HG03025 (cell line): ENCODE results near the gene PLVAP.
A peak's percentile ranks its signal among the peaks of the same experiment; 100 is the strongest.

Experiments
- ATAC-seq: cut with Tn5 transposase; IDR thresholded peaks from one replicate; pipeline ENCODE4 v1.9.1; 2021; ENCODE audit warnings: mild to moderate bottlenecking, moderate library complexity; ENCODE audit not compliant: unreplicated experiment, low FRiP score

PLVAP gene

DNA sequence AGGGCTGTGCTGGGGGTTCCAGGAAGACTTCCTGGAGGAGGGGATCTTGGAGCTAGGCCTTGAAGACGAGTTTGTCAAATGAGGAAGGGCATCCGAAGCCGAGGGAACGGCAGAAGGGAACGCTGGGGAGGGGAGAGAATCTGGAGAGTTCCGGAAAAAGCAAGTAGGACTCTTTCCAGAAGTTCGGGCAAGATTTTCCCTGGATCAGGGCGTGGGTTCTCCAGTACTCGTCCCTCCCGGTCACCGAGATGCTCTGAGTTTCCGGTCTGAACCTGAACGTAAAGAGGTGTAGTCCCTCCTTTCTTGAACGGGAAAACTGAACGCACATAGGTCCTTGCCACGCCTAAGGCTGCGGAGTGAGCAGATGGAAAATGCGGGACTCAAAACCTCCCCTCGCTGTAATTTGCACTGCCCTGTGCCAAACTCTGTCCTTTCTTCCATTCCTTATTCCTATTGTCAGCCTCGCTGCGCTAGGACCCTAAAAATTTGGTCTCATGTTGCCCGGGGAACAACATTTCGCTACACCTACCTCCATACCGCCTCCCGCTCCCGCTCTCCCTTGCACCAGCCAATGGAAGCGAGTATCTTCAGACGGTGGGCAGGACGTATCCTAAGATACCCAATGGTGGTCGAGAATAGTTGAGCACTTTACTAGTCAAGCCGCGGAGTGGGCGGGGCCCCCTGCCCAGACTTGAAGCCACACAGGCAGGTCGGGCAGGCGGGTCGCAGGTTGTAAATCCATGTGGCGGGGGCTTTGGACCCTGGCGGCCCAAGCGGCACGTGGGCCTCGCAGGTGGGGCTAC, 40.1 kb downstream of the PLVAP start, which contains the start of gene GTPBP3:
Gene GTPBP3, plus strand, starts transcription at position 682 of the 803 bp plus-strand sequence. Its CDS starts 59 bp downstream, at position 741.
- ATAC-seq: peak; percentile 46

DNA sequence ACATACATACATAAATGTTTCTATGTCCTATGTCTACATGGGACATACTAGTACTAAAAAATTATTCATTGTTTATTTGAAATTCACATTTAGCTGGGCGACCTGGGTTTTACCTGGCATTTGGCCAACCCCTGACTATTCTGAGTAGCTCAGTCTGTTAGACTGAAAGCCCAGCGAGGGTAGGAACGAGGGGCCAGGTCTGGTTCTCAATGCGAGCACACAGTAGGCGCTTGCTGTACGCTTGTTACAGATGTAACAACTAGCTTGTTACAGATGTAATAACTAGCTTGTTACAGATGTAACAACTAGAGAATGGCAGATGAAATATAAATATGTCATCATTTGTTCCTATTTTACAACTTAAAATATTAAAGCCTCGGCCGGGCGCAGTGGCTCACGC, 41.6 kb downstream of the PLVAP start:
- ATAC-seq: no peak

DNA sequence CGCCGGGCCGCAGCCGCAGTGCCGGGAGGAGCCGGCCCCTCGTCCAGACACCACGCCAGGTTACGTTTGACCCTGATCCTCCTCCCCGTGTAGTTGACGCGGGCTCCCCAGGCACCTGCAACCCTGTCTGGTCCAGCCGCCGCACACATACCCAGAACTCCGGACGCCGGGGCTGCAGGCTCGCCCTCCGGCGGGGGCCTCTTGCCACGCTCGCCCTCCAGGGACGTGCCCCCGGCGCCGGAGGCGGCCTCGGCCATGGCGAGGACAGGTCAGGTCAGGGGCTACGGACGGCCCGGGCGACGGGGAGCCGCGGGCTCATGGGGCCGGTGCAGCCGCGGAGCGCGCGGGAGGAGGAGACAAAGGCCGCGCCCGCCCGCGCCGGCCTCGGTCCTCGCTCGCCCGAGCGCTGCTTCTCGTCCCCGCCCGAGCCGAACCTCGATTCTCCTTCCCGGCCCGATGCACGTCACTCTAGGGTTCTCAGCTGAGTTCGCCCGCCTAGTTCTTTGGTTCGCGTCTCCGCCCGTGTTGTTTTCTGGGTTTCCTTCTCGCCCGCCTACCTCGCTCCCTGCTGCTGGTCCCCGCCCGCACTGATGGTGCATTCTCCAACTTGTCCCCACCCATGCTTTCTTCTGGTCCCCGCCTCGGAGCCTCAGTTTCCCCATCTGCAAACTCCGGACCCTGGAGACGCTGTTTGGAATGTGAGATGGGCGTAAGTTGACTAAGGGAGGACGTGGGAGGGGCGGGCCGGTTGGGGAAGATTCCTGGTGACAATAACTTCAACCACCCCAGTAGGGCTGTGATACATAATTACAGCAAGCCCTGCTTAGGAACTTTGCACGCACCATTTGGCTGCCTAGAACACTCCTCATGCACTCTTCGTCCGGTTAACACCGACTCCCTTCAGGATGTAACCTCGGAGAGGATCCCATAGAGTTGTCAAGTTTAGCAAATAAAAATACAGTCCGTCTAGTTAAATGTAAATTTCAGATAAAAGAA, 42.4 kb downstream of the PLVAP start, which contains the start of gene ANO8:
Gene ANO8, minus strand, starts transcription at position 442 of the 996 bp plus-strand sequence. Its CDS starts 185 bp downstream, at position 257.
- ATAC-seq: peak; percentile 38

DNA sequence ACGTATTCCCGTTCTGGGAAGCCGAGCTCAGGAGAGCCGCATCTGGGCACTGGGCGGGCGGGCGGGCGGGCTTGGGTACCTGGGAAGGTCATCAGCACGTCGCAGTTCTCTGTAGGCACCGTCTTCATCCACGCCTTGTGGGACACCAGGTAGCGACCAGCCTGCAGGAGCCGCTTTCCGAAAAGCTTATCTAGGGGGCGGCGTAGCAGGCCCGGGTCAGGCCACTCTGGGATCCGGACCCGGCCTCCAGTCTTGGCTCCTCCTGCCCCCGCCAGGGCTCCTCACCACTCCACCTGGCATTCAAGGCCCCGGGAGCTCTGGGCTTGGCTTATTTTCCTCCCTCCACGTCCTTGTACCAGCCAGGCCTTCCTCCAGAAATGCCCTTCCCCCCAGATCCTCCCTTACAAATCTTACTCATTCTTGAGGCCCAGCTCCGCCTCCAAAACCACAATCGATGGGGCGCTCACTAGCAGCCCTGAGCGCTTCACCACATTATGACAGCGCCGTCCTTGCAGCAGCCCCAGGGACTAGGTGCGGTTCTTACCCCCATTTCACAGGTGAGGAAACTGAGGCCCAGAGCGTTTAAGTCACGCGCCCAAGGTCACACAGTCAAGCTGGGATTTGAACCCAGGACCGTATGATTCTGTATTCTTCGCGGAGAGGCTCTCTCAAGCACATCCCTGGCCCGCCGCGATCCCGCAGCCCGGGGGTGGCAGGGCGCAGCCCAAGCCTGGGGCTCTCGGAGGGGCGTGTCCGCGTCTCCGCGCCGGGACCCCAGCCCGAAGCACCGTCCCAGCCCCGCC, 43.3 kb downstream of the PLVAP start:
- no peak for ATAC-seq

DNA sequence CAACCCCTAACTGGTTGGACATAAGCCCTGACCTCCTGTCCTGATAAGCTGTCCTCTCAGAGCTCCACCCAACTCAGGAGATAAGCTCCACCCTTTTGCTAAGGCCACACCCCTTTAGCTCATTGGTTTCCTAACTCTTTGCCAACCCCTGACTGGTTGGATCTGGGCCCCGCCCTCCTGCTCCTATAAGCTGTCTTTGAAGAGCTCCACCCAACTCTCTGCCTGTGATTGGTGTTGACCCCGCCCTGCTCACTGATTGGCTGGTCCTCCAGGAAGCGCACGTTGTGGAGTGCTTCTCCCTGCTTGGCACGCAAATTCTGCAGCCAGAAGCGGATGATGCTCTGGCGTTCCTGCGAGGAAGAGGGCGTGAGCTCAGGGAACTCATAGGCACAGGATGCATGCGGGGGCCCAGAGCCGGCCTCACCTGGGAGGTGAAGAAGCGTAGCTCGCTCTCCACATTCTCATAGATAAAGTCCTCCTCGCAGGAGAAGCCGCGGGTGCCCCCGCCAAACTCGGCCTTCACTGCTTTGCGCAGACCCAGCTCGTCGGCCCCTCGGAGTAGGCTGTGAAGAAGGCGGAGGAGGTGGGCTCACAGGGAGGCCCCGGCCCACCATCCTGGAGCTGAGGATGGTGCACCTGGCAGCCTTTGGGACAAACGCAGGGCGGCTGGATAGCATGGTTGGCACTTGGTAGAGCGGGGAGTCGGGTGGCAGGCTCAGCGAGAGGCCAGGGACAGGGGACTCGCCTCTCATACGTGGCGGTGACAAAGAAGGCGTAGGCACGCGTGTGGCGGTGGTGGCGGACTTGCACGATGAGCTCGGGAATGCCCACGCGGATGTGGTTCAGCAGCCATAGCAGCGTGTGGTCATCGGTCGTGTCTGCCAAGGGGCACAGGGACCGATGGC, 44.2 kb downstream of the PLVAP start:
- ATAC-seq: no peak

DNA sequence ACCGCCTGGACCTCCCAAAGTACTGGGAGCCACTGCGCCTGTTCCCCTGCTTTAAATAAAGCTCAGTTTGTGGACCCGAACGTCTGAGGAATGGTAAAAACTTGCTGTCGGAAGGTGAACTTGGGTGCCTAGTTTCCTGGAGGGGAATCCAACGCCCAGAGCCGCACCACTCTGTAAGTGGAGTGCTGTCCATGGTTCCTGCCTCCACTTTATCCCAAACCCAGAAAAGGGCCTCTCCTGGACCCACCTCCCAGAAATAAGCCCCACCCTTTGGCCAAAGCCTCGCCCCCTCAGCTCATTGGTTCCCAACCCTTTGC, 44.8 kb downstream of the PLVAP start:
- ATAC-seq: no peak

DNA sequence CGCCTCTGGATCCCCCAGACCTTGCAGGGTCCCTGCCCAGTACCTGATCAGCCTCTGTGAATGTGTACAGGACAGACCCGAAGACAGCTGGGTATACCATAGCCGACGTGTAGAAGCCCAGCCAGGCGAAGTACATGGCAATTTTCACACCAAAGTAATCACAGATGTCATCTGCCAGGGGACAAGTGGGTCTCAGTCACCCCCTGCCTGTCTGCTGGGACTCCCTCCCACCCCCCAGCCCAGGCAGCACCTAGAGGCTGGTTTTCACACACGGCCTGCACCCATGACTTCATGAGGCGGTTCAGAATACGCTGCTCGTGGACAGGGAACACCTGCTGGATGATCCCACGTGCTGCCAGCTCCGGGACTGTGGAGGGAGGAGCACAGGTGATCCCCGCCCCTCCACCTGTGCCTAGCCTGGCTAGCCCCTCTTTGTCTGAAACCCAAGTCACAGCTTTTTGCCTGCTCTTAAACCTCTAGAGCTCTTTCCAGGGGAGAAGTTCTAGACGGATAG, 46.0 kb downstream of the PLVAP start:
- ATAC-seq: no peak

DNA sequence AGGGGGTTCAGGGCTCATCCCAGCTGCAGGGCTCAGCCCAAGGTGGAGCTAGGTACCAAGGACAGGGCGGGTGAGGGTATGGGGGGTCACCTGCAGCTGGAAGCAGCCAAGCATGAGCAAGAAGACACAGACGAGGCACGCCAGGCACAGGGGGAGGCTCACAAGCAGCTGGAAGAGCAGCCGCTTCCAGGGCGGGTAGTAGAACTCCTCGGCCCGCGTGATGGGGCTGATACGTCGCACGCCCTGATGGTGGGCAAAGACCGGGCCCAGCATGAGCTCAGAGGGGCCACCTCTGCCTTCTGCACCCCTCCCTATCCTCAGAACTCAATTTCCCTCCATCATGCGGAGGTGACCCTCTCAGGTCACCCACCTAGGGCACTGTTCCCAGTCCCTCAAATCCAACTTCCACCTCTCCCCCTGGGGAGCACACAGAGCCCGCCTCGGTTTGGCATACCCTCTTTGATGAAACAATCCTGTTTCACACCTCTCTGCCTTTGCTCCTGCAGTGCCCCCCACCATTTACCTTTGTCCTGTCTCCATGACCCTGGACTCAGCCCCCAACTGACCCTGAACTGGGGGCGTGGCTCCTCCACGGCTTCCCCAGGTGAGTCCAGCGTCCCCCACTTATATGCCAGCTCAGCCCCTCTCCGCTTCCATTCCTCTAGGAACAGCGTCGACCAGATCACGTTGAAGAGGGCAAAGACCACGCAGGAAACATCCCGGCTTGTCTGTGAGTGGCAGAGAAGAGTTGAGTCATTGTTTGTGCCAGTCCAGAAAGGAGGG, 46.7 kb downstream of the PLVAP start:
- ATAC-seq: no peak

DNA sequence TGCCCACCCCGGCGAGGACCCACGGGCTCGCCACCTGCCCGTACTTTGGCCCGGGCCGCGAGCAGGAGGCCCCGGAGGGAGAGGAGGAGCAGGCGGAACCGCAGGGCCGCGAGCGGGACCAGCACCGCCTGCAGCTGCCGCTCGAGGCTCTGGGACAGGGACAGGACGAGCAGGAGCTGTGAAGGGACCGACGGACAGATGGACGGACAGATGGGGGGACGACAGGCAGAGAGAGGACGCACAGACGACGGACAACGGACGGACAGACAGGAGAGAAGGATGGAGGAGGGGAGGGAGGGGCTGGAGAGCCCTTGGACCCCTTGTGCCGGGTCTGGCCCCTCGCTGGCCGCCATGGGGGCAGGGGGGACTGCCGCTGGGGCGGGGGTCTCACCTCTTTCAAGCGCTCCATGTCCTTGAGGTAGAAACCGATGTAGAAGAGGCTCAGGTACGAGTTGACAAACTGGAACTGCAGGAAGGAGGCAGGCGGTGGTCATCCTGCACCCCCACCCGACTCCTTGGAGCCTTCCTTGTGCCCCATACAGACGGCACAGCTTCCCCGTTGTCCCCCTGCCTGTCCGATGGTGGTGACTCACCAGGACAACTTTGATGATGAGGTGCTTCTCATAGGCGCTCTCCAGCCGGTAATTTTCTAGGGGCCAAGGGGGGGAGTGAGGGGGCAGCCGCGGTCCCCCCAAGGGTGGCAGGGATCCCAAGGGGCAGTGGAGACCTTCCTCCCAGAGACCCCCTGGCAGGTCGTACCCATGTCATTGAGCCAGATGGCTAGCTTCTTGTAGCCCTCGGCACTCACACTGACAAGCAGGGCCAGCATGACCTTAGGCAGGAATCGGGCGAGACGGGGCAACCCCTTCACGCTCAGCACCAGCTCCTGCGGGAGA, 47.5 kb downstream of the PLVAP start:
- no peak for ATAC-seq

DNA sequence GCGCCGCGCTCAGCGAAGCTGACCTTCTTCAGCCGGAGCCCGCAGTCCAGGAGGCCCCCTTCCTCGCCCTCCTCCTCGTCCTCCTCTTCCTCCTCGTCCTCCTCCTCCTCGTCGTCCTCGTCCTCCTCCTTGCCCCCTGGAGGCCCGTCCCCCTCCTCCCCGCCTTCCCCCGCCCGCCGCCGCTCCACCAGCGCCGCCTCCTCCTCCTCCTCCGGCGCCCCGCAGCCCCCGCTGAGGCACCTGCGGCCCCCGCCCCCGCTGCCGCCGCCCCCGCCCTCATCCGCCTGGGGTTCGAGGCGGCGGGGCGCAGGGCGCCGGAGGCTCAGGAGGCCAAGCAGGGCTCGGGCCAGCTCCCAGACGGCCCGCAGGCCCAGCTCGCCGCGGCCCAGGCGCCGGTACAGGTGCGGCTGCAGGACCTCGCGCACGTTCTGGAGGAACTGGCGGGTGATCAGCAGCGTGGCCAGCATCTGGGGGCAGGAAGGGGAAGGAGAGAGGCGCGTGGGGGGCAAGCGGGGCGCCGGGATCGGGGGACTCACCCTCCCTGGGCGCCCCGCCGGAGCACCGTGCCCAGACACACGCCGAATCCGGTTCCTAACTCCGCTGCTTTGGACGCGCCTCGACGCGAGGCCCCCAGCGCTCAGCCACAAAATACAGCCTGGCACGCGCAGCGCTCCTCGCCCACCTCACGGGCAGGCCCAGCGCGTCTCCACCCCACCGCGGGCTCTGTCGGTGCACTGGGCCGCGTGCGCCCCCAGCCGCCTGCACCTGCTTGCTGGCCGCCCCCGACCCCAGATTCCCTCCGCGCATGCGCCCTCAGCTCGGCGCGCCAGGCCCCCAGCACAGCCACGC, 48.4 kb downstream of the PLVAP start:
- no peak for ATAC-seq

DNA sequence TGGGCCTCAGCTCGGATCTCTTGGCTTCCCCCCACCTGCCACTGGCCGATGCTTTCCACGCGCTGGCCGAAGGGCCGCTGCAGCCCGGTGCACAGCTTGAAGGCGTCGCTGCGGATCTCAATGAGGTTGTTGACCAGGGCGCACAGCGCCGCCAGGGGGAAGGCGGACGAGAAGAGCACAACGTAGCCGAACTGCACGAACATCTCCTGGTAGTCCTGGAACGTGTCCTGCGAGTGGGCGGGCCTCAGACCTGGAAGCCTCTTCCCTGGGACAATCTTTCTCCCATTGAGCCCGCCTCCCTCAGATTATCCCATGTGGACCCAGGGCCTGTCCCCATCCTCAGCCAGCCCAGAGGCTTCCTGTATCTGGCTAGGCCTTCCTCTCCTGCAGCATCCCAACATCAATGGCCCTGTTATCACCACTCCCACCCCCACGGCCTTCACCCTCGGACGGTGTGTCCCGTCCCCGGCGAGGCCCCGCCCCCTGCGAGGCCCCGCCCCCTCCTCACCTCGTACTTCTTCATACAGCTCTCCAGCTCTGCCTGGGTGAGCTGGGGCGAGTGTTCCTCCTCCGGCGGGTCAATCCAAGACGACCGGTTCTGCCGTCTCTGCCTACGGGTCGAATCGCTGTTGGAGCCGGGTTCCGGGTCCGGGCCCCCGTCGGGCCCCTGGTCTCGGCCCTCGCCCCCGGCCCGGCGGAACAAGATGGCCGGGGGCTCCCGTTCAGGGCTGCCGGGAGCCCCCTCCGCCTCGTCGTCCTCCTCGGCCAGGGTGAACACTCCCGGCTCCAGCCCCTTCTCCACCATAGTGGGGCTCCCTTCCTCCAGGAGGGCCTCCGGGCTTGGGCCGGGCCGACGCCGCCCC, 49.3 kb downstream of the PLVAP start:
- no peak for ATAC-seq

DNA sequence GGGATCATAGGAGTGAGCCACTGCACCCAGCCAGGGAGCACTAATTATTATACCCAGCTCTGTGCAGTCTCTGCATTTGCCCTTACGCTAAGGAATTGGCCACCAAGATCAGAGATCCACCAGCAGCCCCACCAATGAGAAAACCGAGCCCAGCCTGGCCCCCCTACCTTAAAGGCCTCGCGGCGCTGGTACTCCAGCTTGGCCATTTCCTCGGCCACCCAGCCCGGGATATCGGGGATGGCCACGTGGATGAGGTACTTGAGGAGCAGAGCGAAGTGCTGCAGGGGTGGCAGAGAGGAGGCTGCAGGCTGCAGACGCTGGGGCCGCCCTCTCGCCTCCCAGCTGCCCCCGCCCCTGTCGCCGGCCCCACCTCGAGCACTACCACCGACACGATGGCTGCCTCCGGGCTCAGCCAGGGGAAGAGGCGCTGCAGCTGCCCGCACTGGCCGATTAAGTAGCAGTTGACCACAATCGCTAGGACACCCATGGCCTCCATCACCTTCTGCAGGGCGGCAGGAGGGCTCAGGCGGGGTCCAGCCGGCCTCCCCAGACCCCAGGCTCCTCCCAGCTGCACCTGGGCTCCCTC, 50.0 kb downstream of the PLVAP start:
- ATAC-seq: no peak

DNA sequence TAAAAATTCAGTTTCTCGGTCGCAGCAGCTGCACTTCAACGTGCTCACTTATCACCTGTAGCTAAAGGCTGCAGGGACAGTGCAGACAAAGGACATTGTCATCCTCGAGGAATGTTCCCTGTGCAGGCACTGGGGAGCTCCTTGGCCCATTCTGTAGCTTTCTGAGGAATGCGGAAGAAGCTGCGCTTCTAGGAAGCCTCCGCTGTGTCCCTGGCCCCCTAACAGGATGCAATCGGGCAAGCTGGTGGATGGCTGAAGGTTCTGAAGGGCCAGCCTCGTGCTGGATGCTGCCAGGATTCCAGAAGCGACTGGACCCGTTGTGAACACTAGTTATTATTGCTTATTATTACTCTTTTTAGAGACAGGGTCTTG, 50.6 kb downstream of the PLVAP start:
- no peak for ATAC-seq

DNA sequence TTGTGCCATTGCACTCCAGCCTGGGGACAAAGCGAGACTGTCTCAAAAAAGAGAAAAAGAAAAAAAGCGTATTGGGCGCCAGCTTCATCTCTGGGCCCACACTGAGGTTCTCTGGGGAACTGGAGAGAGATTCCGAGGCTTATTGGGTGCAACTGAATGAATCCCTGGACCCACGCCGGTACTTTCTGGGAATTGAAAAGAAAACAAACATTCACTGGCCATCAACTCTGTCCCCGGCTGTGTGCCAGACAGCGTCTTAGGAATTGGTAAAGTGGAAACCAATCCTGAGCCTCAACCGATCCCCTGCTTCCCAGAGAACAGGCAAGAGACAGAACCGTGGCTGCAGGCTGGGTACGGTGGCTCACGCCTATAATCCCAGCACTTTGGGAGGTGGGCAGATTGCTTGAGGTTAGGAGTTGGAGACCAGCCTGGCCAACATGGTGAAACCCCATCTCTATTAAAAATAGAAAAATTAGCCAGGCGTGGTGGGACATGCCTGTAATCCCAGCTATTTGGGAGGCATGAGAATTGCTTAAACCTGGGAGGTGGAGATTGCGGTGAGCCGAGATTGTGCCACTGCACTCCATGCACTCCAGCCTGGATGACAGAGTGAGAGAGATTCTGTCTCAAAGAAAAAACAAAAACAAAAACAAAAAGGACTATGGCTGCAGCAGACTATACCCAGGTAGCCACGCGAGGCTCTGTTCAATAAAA, 51.1 kb downstream of the PLVAP start:
- ATAC-seq: no peak

DNA sequence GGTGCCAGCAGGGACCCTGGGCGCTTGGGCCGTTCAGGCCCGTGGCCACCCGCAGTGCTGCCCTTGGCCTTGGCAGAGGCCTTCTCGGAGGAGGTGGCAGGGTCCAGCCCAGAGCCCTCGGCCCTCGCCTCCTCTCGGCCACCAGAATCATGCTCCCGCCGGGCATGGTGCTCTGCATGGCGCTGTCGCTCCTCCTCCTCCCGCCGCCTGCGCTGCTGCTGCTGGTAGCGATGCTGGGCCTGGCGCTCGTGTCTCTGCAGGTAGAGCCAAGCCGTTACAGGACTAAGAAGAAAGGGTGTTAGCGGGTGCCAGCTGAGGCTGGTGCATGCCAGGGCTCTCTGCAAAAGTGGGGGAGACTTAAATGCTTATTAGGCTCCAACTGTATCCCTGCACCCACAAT, 52.0 kb downstream of the PLVAP start:
- ATAC-seq: no peak
